ENCODE measurements around the gene SLC25A4.

Gene SLC25A4

GRCh38 chr4:185119927-185120630 is 23.0 kb upstream of the SLC25A4 start:
- DNase-seq (ENCODE audit: low read depth in 3 of 3): no peak

DNA sequence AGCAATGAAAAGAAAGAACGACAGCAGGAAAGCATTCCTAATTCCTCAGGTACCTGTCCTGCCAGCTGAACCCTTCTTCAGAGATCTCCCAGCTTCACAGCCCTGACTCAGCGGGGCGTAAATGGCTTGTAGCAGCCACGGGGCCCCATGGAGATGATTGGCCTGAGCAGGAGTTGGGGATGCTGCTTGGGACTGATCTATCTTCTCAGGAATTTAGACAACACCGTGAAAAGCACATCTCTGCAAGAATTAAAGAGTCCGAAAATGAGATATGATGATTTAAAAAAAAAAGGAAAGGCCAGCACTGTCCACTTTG is 22.5 kb upstream of the SLC25A4 start:
- no peak for DNase-seq (ENCODE audit: low read depth in 3 of 3)

DNA sequence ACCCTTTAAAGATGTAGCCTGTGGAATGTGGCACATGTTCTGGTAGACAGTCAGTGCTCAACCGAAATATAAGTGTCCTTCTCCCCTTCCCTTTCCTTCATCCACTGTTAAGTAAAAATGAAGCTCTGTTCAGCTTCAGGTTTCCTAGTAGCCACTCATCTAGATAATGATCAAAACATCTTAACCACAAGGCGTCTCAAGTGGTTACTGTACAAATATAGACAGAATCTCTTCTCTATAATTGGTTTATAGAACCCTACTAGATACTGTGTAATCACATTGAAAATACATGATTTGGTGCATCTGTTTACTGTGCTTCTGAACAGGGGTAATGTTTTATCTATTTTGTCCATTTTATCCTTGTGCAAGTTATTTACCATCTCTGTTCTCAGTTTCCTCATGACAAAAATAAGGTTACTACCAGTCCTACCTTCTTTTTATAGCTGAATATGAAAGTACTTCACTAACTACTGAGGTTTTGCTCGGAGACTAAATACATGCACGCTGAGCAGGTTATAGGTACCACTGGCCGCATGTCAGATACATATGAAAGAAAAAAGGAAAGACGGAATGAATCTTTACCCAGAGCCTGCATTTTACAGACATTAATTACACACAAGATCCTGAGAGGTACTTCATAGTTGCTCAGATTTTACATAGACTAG is 20.3 kb upstream of the SLC25A4 start:
- no peak for DNase-seq (ENCODE audit: low read depth in 3 of 3)

DNA sequence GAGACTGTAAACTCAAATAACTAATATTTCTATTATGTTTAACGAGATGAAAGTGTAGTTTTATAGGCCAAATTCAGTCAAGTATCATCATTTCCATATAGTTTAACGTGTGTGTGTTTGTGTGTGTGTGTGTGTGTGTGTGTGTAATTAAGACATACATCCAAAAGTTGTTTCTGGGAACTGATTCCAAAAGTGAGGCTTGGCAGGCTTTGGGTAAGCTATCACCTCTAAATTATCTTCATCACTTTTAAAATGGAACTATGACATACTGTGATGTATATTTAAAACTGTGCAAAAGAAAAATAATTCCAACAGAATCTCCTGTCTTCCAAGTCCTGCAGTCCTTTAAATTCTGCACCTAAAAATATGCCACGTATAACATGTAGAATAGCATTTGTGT is 19.1 kb upstream of the SLC25A4 start:
- DNase-seq (ENCODE audit: low read depth in 3 of 3): no peak

DNA sequence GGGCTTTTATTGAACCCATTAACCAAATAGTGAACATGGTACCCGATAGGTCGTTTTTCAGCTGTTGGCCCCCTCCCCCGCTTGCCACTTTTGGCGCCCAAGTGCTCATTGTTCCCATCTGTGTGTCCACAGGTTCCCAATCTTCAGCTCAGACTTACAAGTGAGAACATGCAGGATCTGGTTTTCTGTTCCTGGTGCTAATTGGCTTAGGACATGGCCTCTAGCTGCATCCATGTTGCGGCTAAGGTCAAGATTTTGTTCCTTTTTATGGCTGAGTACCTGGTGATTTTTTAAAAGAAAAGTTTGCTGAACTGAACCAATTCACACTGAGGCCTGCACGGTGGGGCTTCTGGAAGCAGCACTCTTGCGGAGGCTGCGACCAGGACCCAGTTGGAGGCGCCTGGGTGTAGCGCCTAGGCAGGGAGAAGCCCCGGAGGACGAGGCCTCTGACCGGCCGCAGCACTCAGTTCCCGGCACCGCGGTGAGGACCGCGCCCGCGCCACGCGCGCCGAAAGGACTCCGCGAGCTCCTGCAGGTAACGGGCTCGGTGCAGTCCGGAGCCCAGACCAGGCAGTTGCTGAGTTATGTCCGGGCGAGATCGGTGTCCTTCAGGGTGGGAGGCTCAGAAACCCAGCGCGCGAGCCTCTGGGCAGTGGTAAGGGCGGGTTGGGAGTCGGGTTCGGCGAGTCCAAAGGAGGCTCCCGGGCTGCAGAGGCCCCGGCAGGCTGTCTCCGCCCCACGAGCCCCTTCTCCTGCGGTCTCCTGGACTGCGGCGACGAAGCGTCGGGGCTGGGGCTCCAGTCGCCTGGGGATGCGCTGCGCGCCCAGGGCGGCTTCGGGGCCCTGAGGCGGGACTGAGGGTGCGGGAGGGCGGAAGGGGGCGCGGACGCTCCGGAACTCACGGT is 15.8 kb upstream of the SLC25A4 start:
- DNase-seq (ENCODE audit: low read depth in 3 of 3): no peak

DNA sequence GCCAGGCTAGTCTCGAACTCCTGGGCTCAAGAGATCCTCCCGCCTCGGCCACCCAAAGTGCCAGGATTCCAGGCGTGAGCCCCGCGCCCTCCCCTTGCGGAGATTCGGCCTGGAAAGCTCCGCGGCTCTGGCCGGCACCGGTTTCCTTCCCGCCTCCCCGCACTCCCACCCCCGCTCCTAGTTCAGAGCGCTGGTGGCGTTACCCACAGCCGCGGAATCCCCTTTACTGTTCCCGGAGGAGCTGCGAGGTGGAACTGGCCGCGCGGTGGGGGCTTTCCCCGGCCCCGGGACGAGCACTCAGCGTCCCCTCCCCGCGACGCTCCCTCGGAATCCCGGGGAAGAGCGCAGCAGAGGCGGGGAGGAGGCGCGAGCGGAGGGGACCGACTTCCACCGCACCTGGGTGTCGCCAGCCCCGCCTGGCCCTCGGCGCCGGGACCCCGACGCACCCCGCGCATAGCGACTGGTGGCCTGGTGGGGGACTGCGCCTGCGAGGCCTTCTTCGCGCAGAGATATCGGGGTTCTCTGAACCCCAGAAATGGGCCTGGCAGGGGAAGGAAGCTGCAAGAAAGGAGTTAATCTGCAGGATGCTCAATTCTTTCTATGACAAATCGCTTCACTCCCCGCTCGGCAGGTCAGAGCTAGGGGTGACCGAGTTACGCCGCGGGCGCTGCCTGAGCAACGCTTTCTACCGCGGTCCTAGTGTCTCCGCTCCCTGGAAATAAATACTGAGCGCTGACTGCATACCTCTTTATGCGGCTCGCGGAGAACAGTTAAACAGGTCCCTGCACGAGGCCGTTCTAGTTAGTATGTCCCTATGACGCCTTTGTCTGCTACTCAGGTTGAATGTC is 14.6 kb upstream of the SLC25A4 start:
- peak in 1 of 3 experiments; percentile 23 for DNase-seq (ENCODE audit: low read depth in 3 of 3)

DNA sequence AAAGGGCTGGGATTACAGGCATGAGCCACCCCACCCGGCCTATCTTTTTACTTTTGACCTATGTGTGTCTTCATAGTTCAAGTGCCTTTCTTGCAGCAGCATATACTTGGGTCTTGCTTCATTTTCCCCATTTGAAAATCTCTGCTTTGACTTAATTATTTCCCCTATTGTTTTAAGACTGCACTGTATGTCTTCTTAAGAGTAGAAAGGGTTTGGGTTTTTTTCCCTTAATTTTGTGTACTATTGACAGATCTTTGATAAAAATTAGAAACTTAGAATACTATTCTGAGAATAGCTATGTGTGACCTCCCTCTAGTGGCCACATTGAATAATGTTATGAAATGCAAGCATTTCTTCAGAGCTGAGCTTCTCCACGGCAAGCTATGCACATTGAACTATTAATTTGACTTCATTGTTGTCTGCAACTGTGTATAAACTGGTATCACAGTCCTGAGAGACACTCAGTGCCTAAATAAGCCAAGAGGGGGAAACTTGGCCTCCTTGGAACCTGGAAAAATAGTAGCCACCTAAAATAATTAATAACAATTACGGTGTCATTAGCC is 8.7 kb upstream of the SLC25A4 start:
- DNase-seq (ENCODE audit: low read depth in 3 of 3): no peak

DNA sequence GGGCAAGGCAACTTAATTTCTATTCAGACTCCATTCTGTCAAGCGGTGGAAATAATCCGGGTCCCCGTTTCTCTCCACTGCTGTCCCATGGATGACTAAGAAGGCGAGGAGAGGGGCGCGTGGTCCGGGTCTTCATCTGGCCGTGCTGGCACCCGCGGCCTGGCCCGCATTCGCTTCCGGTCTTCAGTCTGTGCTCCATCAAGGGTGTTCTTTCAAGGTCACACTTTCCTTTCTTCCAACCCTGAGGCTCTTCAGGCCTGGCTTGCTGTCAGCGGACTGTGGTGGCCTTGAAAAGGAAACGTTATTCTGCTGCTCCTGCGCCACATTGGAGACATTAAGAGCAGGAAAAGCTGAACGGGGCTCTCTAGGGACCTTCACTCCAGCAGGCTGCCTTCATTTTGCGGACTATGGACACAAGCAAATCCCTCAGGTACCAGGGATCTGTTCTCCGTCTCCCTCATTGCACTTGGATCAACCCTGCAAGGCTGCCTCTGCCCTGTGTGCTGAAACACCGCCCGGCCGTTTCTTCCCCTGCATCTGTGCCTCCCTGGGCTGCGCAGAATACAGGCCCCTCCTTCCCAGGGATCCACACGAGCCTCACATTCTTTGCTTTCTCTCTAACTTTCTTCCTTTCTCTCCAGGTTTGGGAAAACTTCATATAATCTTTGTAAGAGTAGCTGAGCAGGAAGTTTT is 5.7 kb upstream of the SLC25A4 start:
- DNase-seq (ENCODE audit: low read depth in 3 of 3): no peak

GRCh38 chr4:185138161-185138560 is 4.9 kb upstream of the SLC25A4 start:
- no peak for DNase-seq (ENCODE audit: low read depth in 3 of 3)

- no peak for DNase-seq (ENCODE audit: low read depth in 3 of 3)
Measured at GRCh38 chr4:185139736-185140135, 3.3 kb upstream of the SLC25A4 start.

DNA sequence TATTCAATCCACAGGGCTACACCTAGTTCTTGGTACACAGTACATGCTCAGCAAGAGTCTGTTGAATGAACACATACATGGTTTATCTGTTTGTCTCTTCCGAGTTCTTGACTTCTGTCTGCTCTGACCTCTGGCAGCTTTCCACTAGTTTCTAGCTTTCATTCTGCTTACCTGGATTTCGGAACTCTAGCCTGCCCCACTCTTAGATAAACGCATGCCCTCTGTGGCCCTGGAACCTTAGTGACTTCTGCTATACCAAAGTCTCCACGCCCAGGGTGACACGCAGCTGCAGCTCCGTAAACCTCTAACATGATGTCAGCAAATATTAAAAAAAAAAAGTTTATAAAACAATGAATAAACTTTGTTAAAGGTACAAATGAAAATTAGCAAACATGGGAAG is 1.3 kb upstream of the SLC25A4 start:
- no peak for DNase-seq (ENCODE audit: low read depth in 3 of 3)

DNA sequence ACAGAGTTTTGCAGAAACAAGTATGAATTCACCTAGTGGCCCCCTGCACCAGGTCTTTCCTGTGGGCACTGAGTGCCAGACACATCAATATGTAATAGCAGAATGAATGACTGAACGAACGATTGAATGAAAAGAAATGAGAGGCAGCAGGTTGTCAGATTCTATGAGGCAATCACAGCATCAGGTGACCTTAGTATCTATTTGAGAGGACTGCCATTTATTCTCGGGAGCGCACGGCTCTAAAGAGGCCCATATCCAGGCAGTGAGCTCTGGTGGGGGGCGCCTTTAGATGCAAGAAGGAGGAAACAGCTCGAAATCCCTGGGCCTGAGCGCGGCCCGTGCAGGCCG is 528 bp upstream of the SLC25A4 start:
- DNase-seq (ENCODE audit: low read depth in 3 of 3): no peak

DNA sequence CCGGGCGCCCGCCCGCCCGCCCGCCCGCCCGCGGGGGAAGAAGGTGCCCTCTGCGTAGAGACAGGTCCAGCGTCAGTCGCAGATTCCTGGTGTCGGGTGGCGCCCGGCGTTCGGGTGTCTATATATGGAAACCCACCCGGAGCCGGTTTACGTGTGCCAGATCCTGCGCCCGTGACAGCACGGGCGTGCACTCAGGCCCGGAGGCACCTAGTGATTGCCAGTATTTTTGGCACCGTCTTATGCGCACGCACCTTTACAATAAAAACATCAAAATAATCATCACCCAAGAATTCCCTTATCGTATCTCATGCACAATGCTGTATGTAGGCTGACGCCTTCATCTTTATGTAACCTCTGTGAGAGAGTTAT is 519 bp downstream of the SLC25A4 start:
- peak in 1 of 3 experiments; percentile 14 for DNase-seq (ENCODE audit: low read depth in 3 of 3)

- DNase-seq (ENCODE audit: low read depth in 3 of 3): no peak
Measured at GRCh38 chr4:185144601-185145240, 1.7 kb downstream of the SLC25A4 start.

DNA sequence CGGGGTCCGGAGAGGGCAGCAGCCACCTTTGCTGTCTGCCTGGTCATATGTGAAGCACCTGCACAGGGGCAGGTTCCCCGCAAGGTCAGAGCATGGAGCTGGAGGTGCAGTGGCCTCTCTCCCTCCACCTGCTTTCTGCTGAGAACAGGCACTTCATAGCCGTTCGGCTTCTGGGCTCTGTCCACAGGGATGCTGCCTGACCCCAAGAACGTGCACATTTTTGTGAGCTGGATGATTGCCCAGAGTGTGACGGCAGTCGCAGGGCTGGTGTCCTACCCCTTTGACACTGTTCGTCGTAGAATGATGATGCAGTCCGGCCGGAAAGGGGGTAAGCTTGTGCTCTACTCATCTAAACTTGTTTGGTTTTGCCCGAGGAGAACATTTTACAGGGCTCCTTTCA is 2.5 kb downstream of the SLC25A4 start:
- DNase-seq (ENCODE audit: low read depth in 3 of 3): no peak

DNA sequence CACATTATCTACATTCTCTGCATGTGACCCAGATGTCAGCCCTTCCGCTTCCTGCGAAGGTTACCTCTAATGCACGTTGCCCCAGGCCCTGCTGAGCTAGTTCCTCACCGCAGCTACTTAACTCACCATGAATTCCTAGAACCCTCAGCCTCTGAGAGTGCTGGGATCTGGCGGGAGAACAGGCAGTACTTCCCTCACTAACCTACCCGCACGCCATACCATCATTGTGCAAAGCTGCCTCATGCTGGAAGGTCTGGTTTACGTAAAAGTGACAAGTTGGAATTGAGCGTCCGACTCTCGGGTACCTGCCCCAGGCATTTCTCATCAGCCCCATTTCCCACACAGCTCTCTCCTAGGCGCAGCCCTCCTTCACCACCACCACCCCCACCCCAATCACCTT is 6.3 kb downstream of the SLC25A4 start:
- no peak for DNase-seq (ENCODE audit: low read depth in 3 of 3)

GRCh38 chr4:185151296-185151695 is 8.2 kb downstream of the SLC25A4 start:
- DNase-seq (ENCODE audit: low read depth in 3 of 3): no peak

GRCh38 chr4:185165605-185166063 is 22.6 kb downstream of the SLC25A4 start:
- DNase-seq (ENCODE audit: low read depth in 3 of 3): no peak

GRCh38 chr4:185167234-185167633 is 24.2 kb downstream of the SLC25A4 start:
- DNase-seq (ENCODE audit: low read depth in 3 of 3): no peak

- DNase-seq (ENCODE audit: low read depth in 3 of 3): no peak
Measured at GRCh38 chr4:185171373-185172071, 28.5 kb downstream of the SLC25A4 start.

Measured in stimulated activated CD4-positive, alpha-beta T cell treated with anti-CD3 and anti-CD28 coated beads, TNF-alpha, amount 100 ng/mL, for 24 hours (primary cell).